IMR-90 (cell line): ENCODE data around the gene SAPCD1. TPM values are rescaled to one million over a fixed set of nuclear protein-coding genes. Genes with fewer than 3 reads are reported as not detected.

Experiments
- ATAC-seq: fragments of 200-7000 bp; cut with Tn5 transposase; 2 replicates; pipeline ENCODE4 v1.9.1; 2020; ENCODE audit warnings: low read depth, mild to moderate bottlenecking, moderate library complexity
- BruUV-seq: library from RNA; stranded (reverse); fragments of 400-500 nt; replicated peaks from 2 replicates; lab custom pipeline; 2021; lab: Mats Ljungman, UMichigan
- CTCF ChIA-PET: fragments of 300-600 bp; formaldehyde crosslinking; extraction: SDS; loops from one replicate; lab custom pipeline; 2021; ENCODE audit warnings: antibody characterized with exemption; lab: Yijun Ruan, JAX
- POLR2A ChIA-PET: fragments of 300-600 bp; sonication (Branson Sonifier 250); formaldehyde crosslinking; loops from one replicate; lab custom pipeline; 2022; ENCODE audit warnings: antibody characterized with exemption; ENCODE audit not compliant: unreplicated experiment; lab: Charles Lee
- DNase-seq: peaks from one replicate; pipeline ENCODE4 v3.0.0; 2013
- H2AFZ ChIP-seq: replicated peaks from 2 replicates; pipeline ENCODE3; 2013; ENCODE audit warnings: low read length, mild to moderate bottlenecking; ENCODE audit not compliant: poor library complexity
- H2AK5ac ChIP-seq: 2 replicates; pipeline ENCODE4 v1.6.1; 2013; ENCODE audit warnings: low read depth, low read length, inconsistent platforms
- H2AK9ac ChIP-seq: replicated peaks from 2 replicates; pipeline ENCODE3; 2013; ENCODE audit warnings: mild to moderate bottlenecking, low read depth, low read length, moderate library complexity; ENCODE audit not compliant: poor library complexity
- H2BK120ac ChIP-seq: 2 replicates; pipeline ENCODE4 v1.6.1; 2013; ENCODE audit warnings: low read depth, low read length, inconsistent platforms
- H2BK15ac ChIP-seq: 3 replicates; pipeline ENCODE4 v1.6.1; 2013; ENCODE audit warnings: low read depth, low read length, inconsistent platforms
- H2BK20ac ChIP-seq: 2 replicates; pipeline ENCODE4 v1.6.1; 2013; ENCODE audit warnings: low read depth, mild to moderate bottlenecking, inconsistent platforms, low read length, moderate library complexity
- H2BK5ac ChIP-seq: 2 replicates; pipeline ENCODE4 v1.6.1; 2013; ENCODE audit warnings: mild to moderate bottlenecking, low read depth, low read length, inconsistent platforms; ENCODE audit not compliant: poor library complexity, severe bottlenecking
- H3K14ac ChIP-seq: replicated peaks from 2 replicates; pipeline ENCODE4 v1.6.1; 2013; ENCODE audit warnings: low read depth, low read length, inconsistent platforms
- H3K18ac ChIP-seq: 2 replicates; pipeline ENCODE4 v1.6.1; 2013; ENCODE audit warnings: low read depth, low read length, control low read depth
- H3K23ac ChIP-seq: 2 replicates; pipeline ENCODE4 v1.6.1; 2013; ENCODE audit warnings: low read depth, low read length, inconsistent platforms
- H3K27ac ChIP-seq: 2 replicates; pipeline ENCODE4 v1.5.1; 2013; ENCODE audit warnings: mild to moderate bottlenecking, control low read depth, low read length; ENCODE audit not compliant: insufficient read depth
- H3K27me3 ChIP-seq: 2 replicates; pipeline ENCODE4 v1.6.1; 2013; ENCODE audit warnings: low read length; ENCODE audit not compliant: control insufficient read depth, insufficient read depth
- H3K36me3 ChIP-seq: 2 replicates; pipeline ENCODE4 v1.6.1; 2013; ENCODE audit warnings: low read length, mixed read lengths; ENCODE audit not compliant: control insufficient read depth, insufficient read depth
- H3K4ac ChIP-seq: 2 replicates; pipeline ENCODE4 v1.6.1; 2013; ENCODE audit warnings: low read depth, low read length, inconsistent platforms
- H3K4me1 ChIP-seq: 2 replicates; pipeline ENCODE4 v1.6.1; 2013; ENCODE audit warnings: low read length, mixed read lengths; ENCODE audit not compliant: control insufficient read depth, insufficient read depth
- H3K4me2 ChIP-seq: 2 replicates; pipeline ENCODE4 v1.6.1; 2013; ENCODE audit warnings: low read depth, mild to moderate bottlenecking, control low read depth, low read length, moderate library complexity
- H3K4me3 ChIP-seq: 2 replicates; pipeline ENCODE4 v1.5.1; 2013; ENCODE audit warnings: low read depth, mild to moderate bottlenecking, control low read depth, low read length, moderate library complexity; ENCODE audit not compliant: insufficient read depth
- H3K56ac ChIP-seq: 2 replicates; pipeline ENCODE4 v1.6.1; 2013; ENCODE audit warnings: low read length, inconsistent platforms; ENCODE audit not compliant: insufficient read depth; ENCODE audit errors: extremely low read depth
- H3K79me1 ChIP-seq, 2 experiments: 2 replicates each; pipeline ENCODE4 v1.6.1; 2013; ENCODE audit warnings: low read length in 2 of 2, inconsistent platforms in 1 of 2, low read depth in 1 of 2
- H3K9ac ChIP-seq: 2 replicates; pipeline ENCODE4 v1.6.1; 2013; ENCODE audit warnings: low read depth, low read length, control low read depth
- H3K9me1 ChIP-seq: 2 replicates; pipeline ENCODE4 v1.6.1; 2013; ENCODE audit warnings: low read length, inconsistent platforms; ENCODE audit not compliant: insufficient read depth
- H3K9me3 ChIP-seq: 2 replicates; pipeline ENCODE4 v1.6.1; 2013; ENCODE audit warnings: low read length; ENCODE audit not compliant: control insufficient read depth, insufficient read depth
- H4K20me1 ChIP-seq: 2 replicates; pipeline ENCODE4 v1.6.1; 2013; ENCODE audit warnings: low read length, inconsistent platforms; ENCODE audit not compliant: insufficient read depth
- H4K5ac ChIP-seq: 2 replicates; pipeline ENCODE4 v1.6.1; 2013; ENCODE audit warnings: mild to moderate bottlenecking, low read depth, low read length, control low read depth
- H4K8ac ChIP-seq, 2 experiments: 2 replicates each; pipeline ENCODE4 v1.6.1; 2013; ENCODE audit warnings: low read depth in 2 of 2, low read length in 2 of 2, control low read depth in 1 of 2, inconsistent platforms in 1 of 2
- H4K91ac ChIP-seq: 2 replicates; pipeline ENCODE4 v1.6.1; 2013; ENCODE audit warnings: low read depth, low read length, inconsistent platforms; ENCODE audit not compliant: insufficient read depth
- BHLHE40 ChIP-seq: fragments of 150-350 bp; IDR thresholded peaks from 2 replicates; pipeline ENCODE4 v1.6.1; 2016; ENCODE audit warnings: mild to moderate bottlenecking, low read depth, low read length
- CEBPB ChIP-seq: IDR thresholded peaks from 2 replicates; pipeline ENCODE4 v1.6.1; 2012; ENCODE audit warnings: low read depth, low read length, improper control_type of control experiment
- CHD1 ChIP-seq: IDR thresholded peaks from 2 replicates; pipeline ENCODE4 v1.6.1; 2012; ENCODE audit warnings: low read depth, low read length, improper control_type of control experiment
- CTCF ChIP-seq: conservative IDR thresholded peaks from 2 replicates; pipeline ENCODE4 v1.5.1; 2012; ENCODE audit warnings: mild to moderate bottlenecking, low read depth, low read length, improper control_type of control experiment
- ELK1 ChIP-seq: fragments of 150-350 bp; IDR thresholded peaks from 2 replicates; pipeline ENCODE4 v1.6.1; 2016; ENCODE audit warnings: low read depth, mild to moderate bottlenecking, low read length, moderate library complexity, borderline replicate concordance
- FOS ChIP-seq: fragments of 150-350 bp; IDR thresholded peaks from 2 replicates; pipeline ENCODE4 v1.6.1; 2016; ENCODE audit warnings: low read depth, low read length
- MAFK ChIP-seq: IDR thresholded peaks from 2 replicates; pipeline ENCODE4 v1.6.1; 2012; ENCODE audit warnings: low read depth, low read length, improper control_type of control experiment
- MAZ ChIP-seq: IDR thresholded peaks from 2 replicates; pipeline ENCODE4 v1.6.1; 2012; ENCODE audit warnings: low read depth, mild to moderate bottlenecking, low read length, improper control_type of control experiment, moderate library complexity, borderline replicate concordance
- MXI1 ChIP-seq: IDR thresholded peaks from 2 replicates; pipeline ENCODE4 v1.6.1; 2012; ENCODE audit warnings: low read depth, mild to moderate bottlenecking, low read length, moderate library complexity, borderline replicate concordance
- NFE2L2 ChIP-seq: fragments of 150-350 bp; IDR thresholded peaks from 2 replicates; pipeline ENCODE4 v1.6.1; 2016; ENCODE audit warnings: low read depth, mild to moderate bottlenecking, low read length
- POLR2A ChIP-seq: IDR thresholded peaks from 2 replicates; pipeline ENCODE4 v1.6.1; 2012; ENCODE audit warnings: mild to moderate bottlenecking, low read depth, low read length
- RAD21 ChIP-seq: IDR thresholded peaks from 2 replicates; pipeline ENCODE4 v1.6.1; 2012; ENCODE audit warnings: low read length, improper control_type of control experiment
- RCOR1 ChIP-seq: IDR thresholded peaks from 2 replicates; pipeline ENCODE4 v1.6.1; 2012; ENCODE audit warnings: mild to moderate bottlenecking, low read length, improper control_type of control experiment; ENCODE audit not compliant: insufficient replicate concordance
- RFX5 ChIP-seq: IDR thresholded peaks from 2 replicates; pipeline ENCODE4 v1.8.0; 2012; ENCODE audit warnings: low read depth, mild to moderate bottlenecking, low read length, moderate library complexity
- SMC3 ChIP-seq: fragments of 150-350 bp; IDR thresholded peaks from 2 replicates; pipeline ENCODE4 v1.6.1; 2016; ENCODE audit warnings: low read depth, mild to moderate bottlenecking, antibody characterized with exemption, low read length, moderate library complexity
- USF2 ChIP-seq: fragments of 150-350 bp; IDR thresholded peaks from 2 replicates; pipeline ENCODE4 v1.6.1; 2017; ENCODE audit warnings: mild to moderate bottlenecking, antibody characterized with exemption, low read length, low read depth
- WGBS, 2 experiments: methylation state at CpG; one replicate each; pipeline versions ENCODE4 v1.1.5 to v1.1.7; 2013; ENCODE audit warnings: missing lambda C conversion rate in 2 of 2; ENCODE audit not compliant: insufficient read length in 1 of 2; ENCODE audit errors: extremely low coverage in 2 of 2; 5-methylcytosine and 5-hydroxymethylcytosine counted together
- dilution Hi-C: fragments of 300-500 bp; cut with HindIII; formaldehyde crosslinking; loops from one replicate; pipeline ENCODE4 v1.14.3; 2018; ENCODE audit warnings: low sequenced_read_pairs; ENCODE audit not compliant: unreplicated experiment
- in situ Hi-C: fragments of 300-500 bp; cut with MboI; formaldehyde crosslinking; loops from 3 replicates; pipeline ENCODE4 v1.14.3; 2019; ENCODE audit warnings: low sequenced_read_pairs, inconsistent platforms, mixed read lengths
- intact Hi-C: fragments of 100-400 bp; cut with micrococcal nuclease; formaldehyde crosslinking; loops from 2 replicates; pipeline ENCODE4 v1.10.0; 2022
- polyA plus RNA-seq, 3 experiments: library from polyadenylated mRNA; depleted of rRNA; stranded (reverse); fragments of >200 nt; gene quantifications; 2 replicates each; pipeline ENCODE4 v1.2.3, GENCODE V29; 2012; ENCODE audit warnings: low replicate concordance in 1 of 3
- total RNA-seq: library from RNA; depleted of rRNA; stranded (reverse); fragments of >200 nt; gene quantifications from 2 replicates; pipeline ENCODE4 v1.2.3, GENCODE V29; 2012

The SAPCD1 gene
- total and polyA plus RNA-seq, 2 of the 4 experiments (the other 2 are of a cell fraction) = 2.3 TPM; not detected in 1

GRCh38 chr6:31764198-31764597 lies 1.7 kb downstream of the SAPCD1 start:
- DNase-seq (no peak), ATAC-seq (no peak)
- H3K23ac ChIP-seq = no peak overlapping the region
- H3K56ac ChIP-seq = no peak overlapping the region
- H3K14ac ChIP-seq = no peak overlapping the region
- H3K4me2 ChIP-seq = no peak overlapping the region
- no peak overlapping the region for H3K27ac ChIP-seq
- in situ Hi-C loops (no loop called here), intact Hi-C loops (no loop called here), dilution Hi-C loops (no loop called here)
- TF ChIP-seq ELK1 (no peak), RFX5 (no peak), RCOR1 (no peak), BHLHE40 (no peak), USF2 (no peak), CEBPB (no peak), CHD1 (no peak), MAFK (no peak), FOS (no peak), MAZ (no peak), POLR2A (no peak), NFE2L2 (no peak), MXI1 (no peak), SMC3 (no peak), RAD21 (no peak), CTCF (no peak)
- H3K27me3 ChIP-seq = no peaks in the 10 kb centered on the region
- no peak overlapping the region for H3K4me3 ChIP-seq
- no peak overlapping the region for H3K18ac ChIP-seq
- CTCF ChIA-PET = interaction anchor here (0.6 kb wide), 1 partner anchor 27 kb away, joined by 3 read pairs; no protein-coding TSS in a partner anchor
- peaks cover 9% of the 10 kb centered on the region for H3K9me1 ChIP-seq
- H2AFZ ChIP-seq = no peak overlapping the region
- no TSS peak for BruUV-seq
- H4K5ac ChIP-seq = no peak overlapping the region
- H3K79me1 ChIP-seq = no peaks in the 10 kb centered on the region
- H4K20me1 ChIP-seq = no peaks in the 10 kb centered on the region
- H2AK5ac ChIP-seq = no peak overlapping the region; the same call in 1 of the 2 replicates
- POLR2A ChIA-PET = no interaction called here
- H2BK20ac ChIP-seq = no peak overlapping the region
- no peak overlapping the region for H2BK5ac ChIP-seq
- no peak overlapping the region for H3K9ac ChIP-seq
- H4K8ac ChIP-seq = no peak overlapping the region
- H4K91ac ChIP-seq = no peak overlapping the region
- H3K4ac ChIP-seq = no peak overlapping the region
- WGBS, 2 experiments = no CpG with 5 or more reads among the region's 4 CpGs
- no peak overlapping the region for H2BK120ac ChIP-seq
- H3K9me3 ChIP-seq = no peaks in the 10 kb centered on the region
- peak overlapping the region; percentile 71 for H2AK9ac ChIP-seq
- H3K36me3 ChIP-seq = peaks cover 5% of the 10 kb centered on the region; the same call in 1 of the 2 replicates
- peaks cover 4% of the 10 kb centered on the region for H3K4me1 ChIP-seq
- H2BK15ac ChIP-seq = no peak overlapping the region
